GM13976 (cell line): Measurements from ENCODE around the gene SPHKAP.

Experiments
- DNase-seq: peaks from one replicate; pipeline ENCODE4 v3.0.0; 2012; ENCODE audit warnings: low spot score
- CTCF ChIP-seq: IDR thresholded peaks from 2 replicates; pipeline ENCODE4 v1.5.1; 2012; ENCODE audit warnings: borderline replicate concordance, mild to moderate bottlenecking; ENCODE audit not compliant: insufficient read depth; ENCODE audit errors: extremely low read depth, missing control alignments, control extremely low read depth
- in situ Hi-C: fragments of 300-500 bp; cut with MboI; formaldehyde crosslinking; loops from one replicate; pipeline ENCODE4 v1.12.0; 2022; ENCODE audit warnings: low sequenced_read_pairs, mixed read lengths, inconsistent platforms; ENCODE audit not compliant: unreplicated experiment

SPHKAP gene

GRCh38 chr2:228066126-228066798, 115.2 kb downstream of the SPHKAP start:
- in situ Hi-C loops, result no loop called here
- no peak for DNase-seq
- TF ChIP-seq CTCF, result no peak

GRCh38 chr2:228065686-228066085, 115.8 kb downstream of the SPHKAP start:
- no peak for TF ChIP-seq CTCF
- in situ Hi-C loops, result no loop called here
- no peak for DNase-seq

- DNase-seq, result no peak
- in situ Hi-C loops, result no loop called here
- TF ChIP-seq CTCF, result no peak
These were observed 116.6 kb downstream of the SPHKAP start for GRCh38 chr2:228064796-228065315.

- DNase-seq, result no peak
- in situ Hi-C loops, result no loop called here
- no peak for TF ChIP-seq CTCF
These were observed 117.5 kb downstream of the SPHKAP start for GRCh38 chr2:228064024-228064423.

- in situ Hi-C loops, result no loop called here
- no peak for DNase-seq
- TF ChIP-seq CTCF, result no peak
These were observed 117.9 kb downstream of the SPHKAP start for GRCh38 chr2:228063558-228063957.

GRCh38 chr2:228059735-228060134, 121.8 kb downstream of the SPHKAP start:
- in situ Hi-C loops, result no loop called here
- DNase-seq, result no peak
- no peak for TF ChIP-seq CTCF
